SIG-M5 (cell line): ENCODE data around the gene MYL4.
"Not testable (repeated sequence)": the region's sequence is repeated elsewhere in the genome, so short reads cannot be mapped to it uniquely, and the experiment has no call there.

Experiments
- DNase-seq: peaks from one replicate; lab custom pipeline; 2025; lab: John Stamatoyannopoulos, UW

Gene MYL4

DNA sequence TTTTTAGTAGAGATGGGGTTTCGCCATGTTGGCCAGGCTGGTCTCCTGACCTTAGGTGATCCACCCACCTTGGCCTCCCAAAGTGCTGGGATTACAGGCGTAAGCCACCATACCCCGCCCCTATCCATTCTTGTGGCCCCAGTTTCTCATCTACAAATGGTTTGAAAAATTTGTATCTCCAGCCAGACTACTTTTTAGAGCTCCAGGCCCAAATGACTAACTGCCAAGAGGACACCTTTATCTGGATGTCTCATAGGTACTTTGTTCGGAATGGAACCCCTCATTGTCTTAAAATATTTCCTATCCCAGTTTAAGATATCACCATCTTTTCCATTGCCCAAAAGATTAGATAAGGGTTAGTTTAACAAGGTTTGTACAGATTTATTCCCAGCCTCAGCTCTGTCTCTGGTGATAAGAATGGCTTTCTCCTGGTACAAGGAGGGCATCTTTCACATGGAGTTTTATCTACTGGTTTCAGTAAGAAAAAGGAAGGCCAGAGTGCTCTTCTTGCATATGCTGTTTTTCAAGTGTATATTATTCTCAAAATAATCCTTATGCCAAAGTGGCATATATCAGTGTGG, 15.1 kb upstream of the MYL4 start:
- DNase-seq, result no peak

- DNase-seq, result no peak
Measured at GRCh38 chr17:47197821-47198220, 11.3 kb upstream of the MYL4 start.

- peak; percentile 78 for DNase-seq
Measured at GRCh38 chr17:47199627-47200324, 9.4 kb upstream of the MYL4 start.

DNA sequence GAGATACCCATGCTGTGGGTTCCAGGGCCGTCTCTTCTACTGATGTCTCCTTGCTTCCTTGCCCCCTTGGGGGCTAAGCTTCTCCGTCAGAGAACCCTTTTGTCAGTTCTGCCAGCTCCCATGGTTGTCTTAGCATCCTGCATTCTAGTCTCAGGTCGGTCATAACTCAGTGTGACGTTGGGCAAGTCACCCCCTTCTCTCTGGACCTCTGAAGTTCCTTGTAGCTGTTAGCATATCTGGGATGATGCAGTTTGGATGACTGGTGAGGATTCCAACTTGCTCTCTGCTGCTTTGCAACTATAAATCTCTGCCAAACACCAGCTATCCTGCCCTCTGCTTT, 8.9 kb upstream of the MYL4 start:
- no peak for DNase-seq

- no peak for DNase-seq
Measured at GRCh38 chr17:47201166-47201565, 8.0 kb upstream of the MYL4 start.

GRCh38 chr17:47203984-47204721, 5.0 kb upstream of the MYL4 start:
- no peak for DNase-seq

DNA sequence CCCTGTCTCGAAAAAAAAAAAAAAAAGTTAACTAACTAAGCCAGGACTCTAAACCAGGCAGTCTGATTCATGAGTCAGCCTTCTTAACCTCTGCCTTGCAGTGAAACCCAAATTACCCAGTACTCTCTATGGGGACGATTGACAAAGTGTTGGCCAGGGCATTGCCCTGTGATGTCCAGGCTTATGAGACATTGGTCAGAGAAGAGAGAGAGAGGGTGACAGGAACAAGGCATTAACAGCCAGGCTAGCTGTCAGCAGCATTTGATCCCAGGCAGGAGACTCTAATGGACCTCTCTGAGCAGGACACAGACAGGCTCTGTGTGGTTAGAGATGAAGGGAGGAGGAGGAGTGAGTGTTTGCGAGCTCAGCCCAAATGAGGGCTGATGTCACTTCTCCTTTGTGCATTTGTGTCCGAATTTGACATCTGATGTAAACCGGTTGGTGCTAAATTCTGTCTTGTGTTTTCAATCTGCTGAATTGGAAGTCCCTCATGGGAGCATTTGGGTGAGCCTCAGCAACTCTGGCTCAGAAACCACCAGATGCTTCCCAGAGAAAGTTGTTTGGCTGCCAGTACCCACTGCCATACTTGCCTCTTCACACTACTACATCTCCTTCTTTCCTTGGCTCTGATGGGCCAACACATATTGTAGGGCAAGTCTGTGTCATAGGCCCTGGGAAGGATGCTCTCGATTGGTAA, 4.3 kb upstream of the MYL4 start:
- no peak for DNase-seq

GRCh38 chr17:47205419-47205963, 3.7 kb upstream of the MYL4 start:
- no peak for DNase-seq

DNA sequence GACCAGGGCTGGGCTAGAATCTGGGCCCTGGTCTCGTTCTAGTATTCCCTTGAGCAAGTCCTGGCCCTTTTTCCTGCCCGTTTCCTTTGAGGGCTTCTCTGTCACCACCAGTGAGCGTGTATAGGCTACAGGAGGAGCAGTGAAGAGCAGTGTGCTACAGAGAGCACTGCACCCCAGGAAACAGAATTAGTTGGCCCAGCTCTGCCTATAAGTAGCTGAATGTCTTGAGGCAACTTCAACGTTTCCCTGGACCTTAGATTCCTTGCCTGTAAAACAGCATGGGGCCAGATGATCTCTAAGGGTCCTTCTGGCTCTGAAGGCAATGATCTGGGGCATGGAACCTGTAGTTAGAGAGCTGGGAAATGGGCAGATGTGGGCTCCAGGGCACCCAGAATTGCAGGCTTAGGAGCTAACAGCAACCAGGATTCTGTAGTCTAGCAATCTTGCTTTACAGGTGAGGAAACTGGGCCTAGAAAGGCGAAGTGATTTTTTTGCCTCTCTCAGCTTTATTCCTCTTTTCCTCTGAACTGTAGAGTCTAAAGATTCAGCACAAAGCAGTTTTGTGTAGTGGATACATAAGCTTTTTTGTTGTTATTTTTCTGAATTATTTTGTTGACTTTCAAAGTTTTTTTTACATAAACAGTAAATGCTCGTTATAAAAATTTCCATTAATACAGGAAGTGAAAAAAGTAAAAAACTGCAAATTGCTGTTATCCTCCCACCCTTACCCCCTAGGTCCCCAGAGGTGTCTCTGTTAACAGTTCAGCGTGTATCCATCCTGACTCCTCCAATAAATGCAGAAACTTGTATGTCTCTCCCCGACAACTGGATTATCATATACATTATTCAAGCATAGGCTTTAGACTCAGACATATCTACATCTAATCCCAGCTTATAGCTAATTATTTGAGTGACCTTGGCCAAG, 1.7 kb upstream of the MYL4 start:
- no peak for DNase-seq

GRCh38 chr17:47209499-47209898, 351 bp downstream of the MYL4 start:
- DNase-seq, result no peak

DNA sequence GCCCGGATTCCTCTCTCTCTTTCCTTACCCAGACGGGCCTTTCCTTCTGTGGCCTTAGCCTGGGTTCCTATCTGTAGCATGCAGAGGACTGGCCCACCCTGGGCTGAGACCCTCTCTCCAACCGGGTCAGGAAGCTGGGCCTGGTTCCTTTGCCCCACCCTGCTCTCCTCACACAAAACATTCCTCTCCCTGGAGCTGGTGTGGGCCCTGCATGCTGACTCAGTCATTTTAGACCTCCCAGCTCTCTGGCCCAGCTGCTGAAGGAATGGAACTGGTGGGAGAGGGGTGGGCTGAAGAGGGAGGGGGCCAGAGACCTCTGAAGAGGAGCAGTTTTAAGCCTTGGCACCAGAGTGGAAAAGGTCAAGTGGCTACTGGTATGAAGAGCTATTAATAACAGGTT, 957 bp downstream of the MYL4 start:
- no peak for DNase-seq

- DNase-seq, result no peak
Measured at GRCh38 chr17:47210779-47211178, 1.6 kb downstream of the MYL4 start.

- DNase-seq, result no peak
Measured at GRCh38 chr17:47212458-47212857, 3.3 kb downstream of the MYL4 start.

DNA sequence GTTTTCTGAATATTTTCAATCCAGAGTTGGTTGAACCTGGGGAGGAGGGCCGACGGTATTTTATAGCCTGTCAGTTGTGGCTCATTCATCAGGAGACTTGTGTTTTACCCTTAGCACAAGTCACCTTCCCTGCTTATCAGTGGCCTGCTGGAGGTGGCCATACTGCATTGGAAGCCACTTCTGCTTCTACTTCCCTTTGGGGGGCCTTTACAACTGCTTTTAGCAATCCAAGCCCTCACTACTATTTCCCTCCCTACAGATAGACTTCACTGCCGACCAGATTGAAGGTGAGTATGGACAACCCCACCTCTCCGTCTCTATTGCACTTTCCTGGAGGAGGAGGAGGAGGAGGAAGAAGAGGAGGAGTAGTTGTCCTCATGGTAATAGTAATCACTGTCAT, 4.4 kb downstream of the MYL4 start:
- no peak for DNase-seq

DNA sequence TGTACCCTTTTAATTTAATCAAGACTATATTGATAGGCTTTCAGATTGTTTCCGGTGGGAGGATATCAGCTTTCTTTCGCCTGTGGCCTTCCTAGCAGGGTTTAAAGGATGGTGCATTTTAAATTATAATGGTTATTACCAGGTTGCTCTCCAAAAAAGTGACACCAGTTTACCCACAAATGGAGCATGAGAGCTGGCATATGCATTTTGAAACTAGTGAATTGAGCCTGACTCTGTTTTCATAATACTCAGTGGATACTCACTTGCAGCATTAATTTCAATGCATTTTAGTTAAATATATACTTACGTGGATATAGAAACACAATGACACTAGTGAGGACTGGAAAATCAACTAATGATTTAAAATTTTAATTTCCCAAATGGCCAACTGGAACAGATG, 5.8 kb downstream of the MYL4 start:
- DNase-seq, result no peak

DNA sequence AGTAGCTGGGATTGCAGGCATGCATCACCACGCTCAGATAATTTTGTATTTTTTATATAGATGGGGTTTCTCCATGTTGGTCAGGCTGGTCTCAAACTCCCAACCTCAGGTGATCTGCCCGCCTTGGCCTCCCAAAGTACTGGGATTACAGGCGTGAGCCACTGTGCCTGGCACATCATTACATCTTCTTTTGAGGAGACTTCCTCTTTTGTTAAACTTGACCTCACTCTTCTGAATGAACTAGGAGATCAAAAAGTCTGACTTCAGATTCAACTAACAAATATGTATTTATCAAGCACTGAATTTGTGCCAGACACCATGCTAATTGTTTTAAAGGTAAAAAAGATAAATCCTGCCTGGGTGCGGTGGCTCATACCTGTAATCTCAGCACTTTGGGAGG, 7.7 kb downstream of the MYL4 start:
- not testable (repeated sequence) for DNase-seq

DNA sequence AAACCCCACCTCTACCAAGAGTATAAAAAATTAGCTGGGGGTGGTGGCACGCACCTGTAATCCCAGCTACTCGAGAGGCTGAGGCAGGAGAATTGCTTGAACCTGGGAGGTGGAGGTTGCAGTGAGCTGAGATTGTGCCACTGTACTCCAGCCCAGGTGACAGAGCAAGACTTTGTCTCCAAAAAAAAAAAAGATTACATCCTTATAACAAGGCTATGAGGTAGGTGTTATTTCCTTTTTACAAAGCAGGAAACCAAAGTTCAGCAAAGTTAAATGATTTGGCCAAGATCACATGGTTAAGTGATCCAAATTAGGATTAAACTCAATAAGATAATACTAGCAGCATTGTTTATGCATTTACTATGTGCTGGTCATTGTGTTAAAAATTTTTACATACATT, 8.1 kb downstream of the MYL4 start:
- DNase-seq, result not testable (repeated sequence)

DNA sequence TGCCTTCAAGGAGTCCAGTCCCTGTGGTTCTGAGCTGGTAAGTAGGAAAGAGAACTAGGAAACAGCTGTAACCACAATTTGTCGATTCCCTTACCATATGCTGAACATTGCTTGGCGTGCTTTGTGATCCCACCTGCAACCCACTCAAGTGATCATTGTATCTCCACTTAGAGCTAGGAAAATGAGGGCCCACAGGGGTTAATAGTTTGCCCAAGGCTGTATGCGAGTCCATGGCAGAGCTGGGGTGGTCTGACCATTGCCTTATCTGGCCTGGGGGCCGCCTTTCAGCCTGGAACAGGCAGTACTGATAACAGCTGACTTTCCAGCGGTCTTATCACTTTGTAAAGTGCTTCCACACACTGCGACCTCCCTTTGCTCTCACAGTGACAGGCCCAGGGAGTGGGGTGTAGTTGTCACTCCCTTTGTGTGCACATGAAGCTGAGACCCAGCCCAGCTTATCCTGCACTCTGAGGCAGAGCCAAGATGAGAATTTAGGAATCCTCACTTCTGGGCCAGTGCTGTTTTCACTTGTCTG, 9.8 kb downstream of the MYL4 start:
- no peak for DNase-seq

- DNase-seq, result no peak
Measured at GRCh38 chr17:47219621-47220475, 10.7 kb downstream of the MYL4 start.

- DNase-seq, result no peak
Measured at GRCh38 chr17:47220531-47220999, 11.4 kb downstream of the MYL4 start.
